HEK293 (cell line): ENCODE measurements around the gene PLPPR2.

Source experiments
- CTCF ChIA-PET: fragments of 350-600 bp; formaldehyde crosslinking; extraction: SDS; loops from one replicate; lab custom pipeline; 2021; ENCODE audit warnings: antibody characterized with exemption; lab: Yijun Ruan, JAX
- POLR2A ChIA-PET: fragments of 300-600 bp; formaldehyde crosslinking; extraction: SDS; loops from one replicate; lab custom pipeline; 2020; ENCODE audit warnings: antibody characterized with exemption, inconsistent platforms; lab: Yijun Ruan, JAX
- H3K27ac ChIP-seq: fragments of 200-500 bp; sonication (Bioruptor generic); 2 replicates; pipeline ENCODE4 v1.5.1; 2014; ENCODE audit warnings: low read depth, low read length, control low read depth, inconsistent platforms; ENCODE audit errors: extremely low read depth
- H3K36me3 ChIP-seq, 2 experiments: fragments of 200-500 bp in 1 of 2; sonication (Bioruptor generic) in 1 of 2; 1 replicate in 1 of 2; 2 replicates in 1 of 2; pipeline ENCODE4 v1.5.1; 2014 to 2017; ENCODE audit warnings: inconsistent platforms in 2 of 2, low read length in 2 of 2; ENCODE audit not compliant: control insufficient read depth in 2 of 2, insufficient read depth in 1 of 2
- H3K4me1 ChIP-seq: fragments of 200-500 bp; sonication (Bioruptor generic); 2 replicates; pipeline ENCODE4 v1.5.1; 2014; ENCODE audit warnings: mild to moderate bottlenecking, low read length, inconsistent platforms; ENCODE audit not compliant: control insufficient read depth, insufficient read depth
- H3K4me3 ChIP-seq: 2 replicates; pipeline ENCODE4 v1.5.1; 2011; ENCODE audit warnings: low read depth, mild to moderate bottlenecking, control low read depth, low read length, moderate library complexity
- H3K9me3 ChIP-seq: fragments of 200-500 bp; sonication (Bioruptor generic); 2 replicates; pipeline ENCODE4 v1.5.1; 2014; ENCODE audit warnings: low read depth, low read length, inconsistent platforms; ENCODE audit not compliant: control insufficient read depth, insufficient read depth
- BCL11A ChIP-seq: fragments of 450-650 bp; formaldehyde crosslinking; IDR thresholded peaks from 2 replicates; pipeline ENCODE4 v1.5.1; 2016; ENCODE audit warnings: low read depth, missing biosample characterization, missing genetic modification characterization
- EGR2 ChIP-seq: fragments of 450-650 bp; formaldehyde crosslinking; IDR thresholded peaks from 2 replicates; pipeline ENCODE4 v1.5.1; 2016; ENCODE audit warnings: low read depth, missing biosample characterization, missing genetic modification characterization
- GLI2 ChIP-seq: fragments of 450-650 bp; formaldehyde crosslinking; IDR thresholded peaks from 2 replicates; pipeline ENCODE4; 2017; ENCODE audit warnings: missing biosample characterization, missing genetic modification characterization, low read depth, borderline replicate concordance
- HOXC10 ChIP-seq: sonication (generic); formaldehyde crosslinking; IDR thresholded peaks from 2 replicates; pipeline ENCODE4 v1.8.1; 2023; ENCODE audit warnings: mild to moderate bottlenecking, missing genetic modification reagents
- RBAK ChIP-seq: fragments of 450-650 bp; formaldehyde crosslinking; IDR thresholded peaks from 2 replicates; pipeline ENCODE4 v1.5.1; 2016; ENCODE audit warnings: missing biosample characterization, missing genetic modification characterization
- TRIM28 ChIP-seq: IDR thresholded peaks from 2 replicates; pipeline ENCODE4 v1.6.1; 2011; ENCODE audit warnings: low read length, control low read depth, borderline replicate concordance
- ZBTB21 ChIP-seq: fragments of 450-650 bp; formaldehyde crosslinking; IDR thresholded peaks from 2 replicates; pipeline ENCODE4 v1.5.1; 2017; ENCODE audit warnings: missing biosample characterization, missing genetic modification characterization
- ZBTB7A ChIP-seq: fragments of 450-650 bp; formaldehyde crosslinking; IDR thresholded peaks from 2 replicates; pipeline ENCODE4 v1.5.1; 2016; ENCODE audit warnings: low read depth, missing biosample characterization, missing genetic modification characterization
- ZNF132 ChIP-seq: fragments of 450-650 bp; formaldehyde crosslinking; IDR thresholded peaks from 2 replicates; pipeline ENCODE4 v1.5.1; 2017; ENCODE audit warnings: missing biosample characterization, missing genetic modification characterization, borderline replicate concordance
- ZNF423 ChIP-seq: fragments of 450-650 bp; formaldehyde crosslinking; IDR thresholded peaks from 2 replicates; pipeline ENCODE4 v1.5.1; 2016; ENCODE audit warnings: missing biosample characterization, missing genetic modification characterization
- ZNF501 ChIP-seq: fragments of 450-650 bp; formaldehyde crosslinking; IDR thresholded peaks from 2 replicates; pipeline ENCODE4 v1.5.1; 2016; ENCODE audit warnings: missing biosample characterization, missing genetic modification characterization
- ZNF514 ChIP-seq: fragments of 450-650 bp; formaldehyde crosslinking; IDR thresholded peaks from 2 replicates; pipeline ENCODE4 v1.5.1; 2016; ENCODE audit warnings: missing biosample characterization, missing genetic modification characterization
- ZNF530 ChIP-seq: fragments of 450-650 bp; formaldehyde crosslinking; IDR thresholded peaks from 2 replicates; pipeline ENCODE4 v1.5.1; 2016; ENCODE audit warnings: low read depth, missing biosample characterization, missing genetic modification characterization
- ZNF544 ChIP-seq: fragments of 450-650 bp; formaldehyde crosslinking; IDR thresholded peaks from 2 replicates; pipeline ENCODE4 v1.5.0; 2017; ENCODE audit warnings: missing biosample characterization, missing genetic modification characterization
- ZNF621 ChIP-seq: fragments of 450-650 bp; formaldehyde crosslinking; IDR thresholded peaks from 2 replicates; pipeline ENCODE4 v1.5.1; 2017; ENCODE audit warnings: missing biosample characterization, missing genetic modification characterization
- ZNF623 ChIP-seq: fragments of 450-650 bp; formaldehyde crosslinking; IDR thresholded peaks from 2 replicates; pipeline ENCODE4 v1.5.1; 2016; ENCODE audit warnings: missing biosample characterization, missing genetic modification characterization
- ZNF837 ChIP-seq: fragments of 450-650 bp; formaldehyde crosslinking; IDR thresholded peaks from 2 replicates; pipeline ENCODE4 v1.5.1; 2016; ENCODE audit warnings: missing biosample characterization, missing genetic modification characterization
- TF ChIP-seq, protein P1 (sequence below): fragments of 450-650 bp; formaldehyde crosslinking; IDR thresholded peaks from 2 replicates; pipeline ENCODE4 v1.5.1; 2016; ENCODE audit warnings: missing biosample characterization, missing genetic modification characterization
- TF ChIP-seq, protein P2 (sequence below): fragments of 450-650 bp; formaldehyde crosslinking; IDR thresholded peaks from 2 replicates; pipeline ENCODE4 v1.5.1; 2017; ENCODE audit warnings: missing biosample characterization, missing genetic modification characterization
- TF ChIP-seq, protein P3 (sequence below): fragments of 450-650 bp; formaldehyde crosslinking; IDR thresholded peaks from 2 replicates; pipeline ENCODE4 v1.5.1; 2016; ENCODE audit warnings: missing biosample characterization, missing genetic modification characterization, low read depth
- TF ChIP-seq, protein P4 (sequence below): fragments of 450-650 bp; formaldehyde crosslinking; IDR thresholded peaks from 2 replicates; pipeline ENCODE4; 2016; ENCODE audit warnings: missing biosample characterization, missing genetic modification characterization
- TF ChIP-seq, protein P5 (sequence below): fragments of 450-650 bp; formaldehyde crosslinking; IDR thresholded peaks from 2 replicates; pipeline ENCODE4 v1.5.1; 2016; ENCODE audit warnings: missing biosample characterization, missing genetic modification characterization
- TF ChIP-seq, protein P6 (sequence below): fragments of 450-650 bp; formaldehyde crosslinking; conservative IDR thresholded peaks from 2 replicates; pipeline ENCODE4 v1.5.1; 2016; ENCODE audit warnings: low read depth, missing biosample characterization, missing genetic modification characterization
- TF ChIP-seq, protein P7 (sequence below): fragments of 450-650 bp; formaldehyde crosslinking; IDR thresholded peaks from 2 replicates; pipeline ENCODE4 v1.5.1; 2016; ENCODE audit warnings: missing biosample characterization, missing genetic modification characterization

Gene PLPPR2

DNA sequence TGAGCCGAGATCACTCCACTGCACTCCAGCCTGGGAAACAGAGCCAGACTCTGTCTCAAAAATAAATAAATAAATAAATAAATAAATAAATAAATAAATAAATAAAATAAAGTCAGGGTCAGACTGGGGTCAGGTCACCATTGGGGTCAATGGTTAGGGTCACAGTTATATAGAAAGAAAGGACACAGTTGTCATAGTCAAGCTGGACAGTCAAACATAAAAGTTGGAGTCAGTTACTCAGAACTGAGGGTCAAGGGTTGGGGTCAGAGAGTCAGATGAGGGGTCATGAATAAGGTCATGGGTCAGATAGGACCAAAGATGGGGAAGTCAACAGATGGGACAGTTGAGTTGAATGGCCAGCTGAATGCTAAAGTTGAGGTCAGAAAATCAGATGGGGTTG is 45.6 kb downstream of the PLPPR2 start:
- no peaks in the 10 kb centered on the region for H3K36me3 ChIP-seq
- ChIA-PET POLR2A (no interaction called here), CTCF (interaction anchor here (0.6 kb wide), 1 partner anchor 54 kb away, joined by 3 read pairs; the partner anchor contains the start of gene CCDC159)
- no peaks in the 10 kb centered on the region for H3K4me1 ChIP-seq
- H3K4me3 ChIP-seq = no peak overlapping the region
- H3K9me3 ChIP-seq = no peaks in the 10 kb centered on the region
- no peak overlapping the region for H3K27ac ChIP-seq
- no peak for TF ChIP-seq ZBTB7A
- TF ChIP-seq TRIM28 = no peak
- TF ChIP-seq EGR2 (tag by site-specific recombination) = no peak
- TF ChIP-seq ZNF621 (tag by site-specific recombination) = no peak
- peak; percentile 55; the same call in 1 of the 2 replicates for TF ChIP-seq ZNF514
- TF ChIP-seq, protein P1, sequence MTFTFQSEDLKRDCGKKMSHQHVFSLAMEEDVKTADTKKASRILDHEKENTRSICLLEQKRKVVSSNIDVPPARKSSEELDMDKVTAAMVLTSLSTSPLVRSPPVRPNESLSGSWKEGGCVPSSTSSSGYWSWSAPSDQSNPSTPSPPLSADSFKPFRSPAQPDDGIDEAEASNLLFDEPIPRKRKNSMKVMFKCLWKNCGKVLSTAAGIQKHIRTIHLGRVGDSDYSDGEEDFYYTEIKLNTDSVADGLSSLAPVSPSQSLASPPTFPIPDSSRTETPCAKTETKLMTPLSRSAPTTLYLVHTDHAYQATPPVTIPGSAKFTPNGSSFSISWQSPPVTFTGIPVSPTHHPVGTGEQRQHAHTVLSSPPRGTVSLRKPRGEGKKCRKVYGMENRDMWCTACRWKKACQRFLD (tag by site-specific recombination) = no peak
- TF ChIP-seq, protein P2, sequence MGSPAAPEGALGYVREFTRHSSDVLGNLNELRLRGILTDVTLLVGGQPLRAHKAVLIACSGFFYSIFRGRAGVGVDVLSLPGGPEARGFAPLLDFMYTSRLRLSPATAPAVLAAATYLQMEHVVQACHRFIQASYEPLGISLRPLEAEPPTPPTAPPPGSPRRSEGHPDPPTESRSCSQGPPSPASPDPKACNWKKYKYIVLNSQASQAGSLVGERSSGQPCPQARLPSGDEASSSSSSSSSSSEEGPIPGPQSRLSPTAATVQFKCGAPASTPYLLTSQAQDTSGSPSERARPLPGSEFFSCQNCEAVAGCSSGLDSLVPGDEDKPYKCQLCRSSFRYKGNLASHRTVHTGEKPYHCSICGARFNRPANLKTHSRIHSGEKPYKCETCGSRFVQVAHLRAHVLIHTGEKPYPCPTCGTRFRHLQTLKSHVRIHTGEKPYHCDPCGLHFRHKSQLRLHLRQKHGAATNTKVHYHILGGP = no peak
- TF ChIP-seq, protein P3, sequence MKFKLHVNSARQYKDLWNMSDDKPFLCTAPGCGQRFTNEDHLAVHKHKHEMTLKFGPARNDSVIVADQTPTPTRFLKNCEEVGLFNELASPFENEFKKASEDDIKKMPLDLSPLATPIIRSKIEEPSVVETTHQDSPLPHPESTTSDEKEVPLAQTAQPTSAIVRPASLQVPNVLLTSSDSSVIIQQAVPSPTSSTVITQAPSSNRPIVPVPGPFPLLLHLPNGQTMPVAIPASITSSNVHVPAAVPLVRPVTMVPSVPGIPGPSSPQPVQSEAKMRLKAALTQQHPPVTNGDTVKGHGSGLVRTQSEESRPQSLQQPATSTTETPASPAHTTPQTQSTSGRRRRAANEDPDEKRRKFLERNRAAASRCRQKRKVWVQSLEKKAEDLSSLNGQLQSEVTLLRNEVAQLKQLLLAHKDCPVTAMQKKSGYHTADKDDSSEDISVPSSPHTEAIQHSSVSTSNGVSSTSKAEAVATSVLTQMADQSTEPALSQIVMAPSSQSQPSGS (tag by site-specific recombination) = no peak
- TF ChIP-seq, protein P4, sequence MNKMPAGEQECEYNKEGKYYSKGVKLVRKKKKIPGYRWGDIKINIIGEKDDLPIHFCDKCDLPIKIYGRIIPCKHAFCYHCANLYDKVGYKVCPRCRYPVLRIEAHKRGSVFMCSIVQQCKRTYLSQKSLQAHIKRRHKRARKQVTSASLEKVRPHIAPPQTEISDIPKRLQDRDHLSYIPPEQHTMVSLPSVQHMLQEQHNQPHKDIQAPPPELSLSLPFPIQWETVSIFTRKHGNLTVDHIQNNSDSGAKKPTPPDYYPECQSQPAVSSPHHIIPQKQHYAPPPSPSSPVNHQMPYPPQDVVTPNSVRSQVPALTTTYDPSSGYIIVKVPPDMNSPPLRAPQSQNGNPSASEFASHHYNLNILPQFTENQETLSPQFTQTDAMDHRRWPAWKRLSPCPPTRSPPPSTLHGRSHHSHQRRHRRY (tag by site-specific recombination) = no peak
- TF ChIP-seq, protein P5, sequence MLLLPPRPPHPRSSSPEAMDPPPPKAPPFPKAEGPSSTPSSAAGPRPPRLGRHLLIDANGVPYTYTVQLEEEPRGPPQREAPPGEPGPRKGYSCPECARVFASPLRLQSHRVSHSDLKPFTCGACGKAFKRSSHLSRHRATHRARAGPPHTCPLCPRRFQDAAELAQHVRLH = 0 out of 2 replicates have a peak, but pooled peaks have one; percentile 43
- no peak for TF ChIP-seq ZNF501 (tag by site-specific recombination)
- TF ChIP-seq, protein P6, sequence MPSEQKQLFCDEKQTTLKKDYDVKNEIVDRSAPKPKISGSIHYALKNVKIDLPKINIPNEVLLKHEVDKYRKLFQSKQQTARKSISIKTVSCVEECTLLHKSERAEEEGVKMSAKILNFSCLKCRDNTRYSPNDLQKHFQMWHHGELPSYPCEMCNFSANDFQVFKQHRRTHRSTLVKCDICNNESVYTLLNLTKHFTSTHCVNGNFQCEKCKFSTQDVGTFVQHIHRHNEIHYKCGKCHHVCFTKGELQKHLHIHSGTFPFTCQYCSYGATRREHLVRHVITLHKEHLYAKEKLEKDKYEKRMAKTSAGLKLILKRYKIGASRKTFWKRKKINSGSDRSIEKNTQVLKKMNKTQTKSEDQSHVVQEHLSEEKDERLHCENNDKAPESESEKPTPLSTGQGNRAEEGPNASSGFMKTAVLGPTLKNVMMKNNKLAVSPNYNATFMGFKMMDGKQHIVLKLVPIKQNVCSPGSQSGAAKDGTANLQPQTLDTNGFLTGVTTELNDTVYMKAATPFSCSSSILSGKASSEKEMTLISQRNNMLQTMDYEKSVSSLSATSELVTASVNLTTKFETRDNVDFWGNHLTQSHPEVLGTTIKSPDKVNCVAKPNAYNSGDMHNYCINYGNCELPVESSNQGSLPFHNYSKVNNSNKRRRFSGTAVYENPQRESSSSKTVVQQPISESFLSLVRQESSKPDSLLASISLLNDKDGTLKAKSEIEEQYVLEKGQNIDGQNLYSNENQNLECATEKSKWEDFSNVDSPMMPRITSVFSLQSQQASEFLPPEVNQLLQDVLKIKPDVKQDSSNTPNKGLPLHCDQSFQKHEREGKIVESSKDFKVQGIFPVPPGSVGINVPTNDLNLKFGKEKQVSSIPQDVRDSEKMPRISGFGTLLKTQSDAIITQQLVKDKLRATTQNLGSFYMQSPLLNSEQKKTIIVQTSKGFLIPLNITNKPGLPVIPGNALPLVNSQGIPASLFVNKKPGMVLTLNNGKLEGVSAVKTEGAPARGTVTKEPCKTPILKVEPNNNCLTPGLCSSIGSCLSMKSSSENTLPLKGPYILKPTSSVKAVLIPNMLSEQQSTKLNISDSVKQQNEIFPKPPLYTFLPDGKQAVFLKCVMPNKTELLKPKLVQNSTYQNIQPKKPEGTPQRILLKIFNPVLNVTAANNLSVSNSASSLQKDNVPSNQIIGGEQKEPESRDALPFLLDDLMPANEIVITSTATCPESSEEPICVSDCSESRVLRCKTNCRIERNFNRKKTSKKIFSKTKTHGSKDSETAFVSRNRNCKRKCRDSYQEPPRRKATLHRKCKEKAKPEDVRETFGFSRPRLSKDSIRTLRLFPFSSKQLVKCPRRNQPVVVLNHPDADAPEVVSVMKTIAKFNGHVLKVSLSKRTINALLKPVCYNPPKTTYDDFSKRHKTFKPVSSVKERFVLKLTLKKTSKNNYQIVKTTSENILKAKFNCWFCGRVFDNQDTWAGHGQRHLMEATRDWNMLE (tag by site-specific recombination) = peak; percentile 94
- TF ChIP-seq ZNF544 (tag by site-specific recombination) = no peak
- TF ChIP-seq RBAK (tag by site-specific recombination) = 0 out of 2 replicates have a peak, but pooled peaks have one; percentile 52
- no peak for TF ChIP-seq ZNF837
- peak; percentile 100 for TF ChIP-seq BCL11A (tag by site-specific recombination)
- peak; percentile 84 for TF ChIP-seq ZNF623 (tag by site-specific recombination)
- no peak for TF ChIP-seq ZNF132 (tag by site-specific recombination)
- TF ChIP-seq, protein P7, sequence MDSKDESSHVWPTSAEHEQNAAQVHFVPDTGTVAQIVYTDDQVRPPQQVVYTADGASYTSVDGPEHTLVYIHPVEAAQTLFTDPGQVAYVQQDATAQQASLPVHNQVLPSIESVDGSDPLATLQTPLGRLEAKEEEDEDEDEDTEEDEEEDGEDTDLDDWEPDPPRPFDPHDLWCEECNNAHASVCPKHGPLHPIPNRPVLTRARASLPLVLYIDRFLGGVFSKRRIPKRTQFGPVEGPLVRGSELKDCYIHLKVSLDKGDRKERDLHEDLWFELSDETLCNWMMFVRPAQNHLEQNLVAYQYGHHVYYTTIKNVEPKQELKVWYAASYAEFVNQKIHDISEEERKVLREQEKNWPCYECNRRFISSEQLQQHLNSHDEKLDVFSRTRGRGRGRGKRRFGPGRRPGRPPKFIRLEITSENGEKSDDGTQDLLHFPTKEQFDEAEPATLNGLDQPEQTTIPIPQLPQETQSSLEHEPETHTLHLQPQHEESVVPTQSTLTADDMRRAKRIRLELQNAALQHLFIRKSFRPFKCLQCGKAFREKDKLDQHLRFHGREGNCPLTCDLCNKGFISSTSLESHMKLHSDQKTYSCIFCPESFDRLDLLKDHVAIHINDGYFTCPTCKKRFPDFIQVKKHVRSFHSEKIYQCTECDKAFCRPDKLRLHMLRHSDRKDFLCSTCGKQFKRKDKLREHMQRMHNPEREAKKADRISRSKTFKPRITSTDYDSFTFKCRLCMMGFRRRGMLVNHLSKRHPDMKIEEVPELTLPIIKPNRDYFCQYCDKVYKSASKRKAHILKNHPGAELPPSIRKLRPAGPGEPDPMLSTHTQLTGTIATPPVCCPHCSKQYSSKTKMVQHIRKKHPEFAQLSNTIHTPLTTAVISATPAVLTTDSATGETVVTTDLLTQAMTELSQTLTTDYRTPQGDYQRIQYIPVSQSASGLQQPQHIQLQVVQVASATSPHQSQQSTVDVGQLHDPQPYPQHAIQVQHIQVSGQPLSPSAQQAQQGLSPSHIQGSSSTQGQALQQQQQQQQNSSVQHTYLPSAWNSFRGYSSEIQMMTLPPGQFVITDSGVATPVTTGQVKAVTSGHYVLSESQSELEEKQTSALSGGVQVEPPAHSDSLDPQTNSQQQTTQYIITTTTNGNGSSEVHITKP = no peak
- TF ChIP-seq ZNF423 = no peak
- peak; percentile 49; the same call in 1 of the 2 replicates for TF ChIP-seq GLI2 (tag by site-specific recombination)
- peak; percentile 50; the same call in 1 of the 2 replicates for TF ChIP-seq ZBTB21
- TF ChIP-seq ZNF530 (tag by site-specific recombination) = 0 out of 2 replicates have a peak, but pooled peaks have one; percentile 69
- no peak for TF ChIP-seq HOXC10 (CRISPR knock-in tag)
